ENCODE data around the gene GYS2.

DNA sequence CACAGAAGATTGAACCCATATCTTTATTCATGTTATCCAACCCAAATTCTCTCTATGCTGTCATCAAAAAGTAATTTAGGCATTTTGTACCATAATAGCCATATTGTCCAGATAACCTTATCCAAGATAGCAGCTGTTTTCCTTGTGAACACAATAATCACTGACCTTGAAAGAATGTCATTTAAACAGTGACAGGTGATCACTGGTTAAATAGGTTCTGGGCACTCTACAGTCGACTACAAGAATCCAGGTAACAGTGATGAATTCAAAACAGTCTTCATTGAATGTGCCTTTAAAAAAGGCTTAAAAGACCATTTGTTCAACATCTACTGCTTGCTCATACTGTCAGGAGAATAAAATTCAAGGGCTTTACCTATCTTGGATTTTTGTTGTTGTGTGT lies 83.1 kb downstream of the GYS2 start:
- TF ChIP-seq, protein P1, sequence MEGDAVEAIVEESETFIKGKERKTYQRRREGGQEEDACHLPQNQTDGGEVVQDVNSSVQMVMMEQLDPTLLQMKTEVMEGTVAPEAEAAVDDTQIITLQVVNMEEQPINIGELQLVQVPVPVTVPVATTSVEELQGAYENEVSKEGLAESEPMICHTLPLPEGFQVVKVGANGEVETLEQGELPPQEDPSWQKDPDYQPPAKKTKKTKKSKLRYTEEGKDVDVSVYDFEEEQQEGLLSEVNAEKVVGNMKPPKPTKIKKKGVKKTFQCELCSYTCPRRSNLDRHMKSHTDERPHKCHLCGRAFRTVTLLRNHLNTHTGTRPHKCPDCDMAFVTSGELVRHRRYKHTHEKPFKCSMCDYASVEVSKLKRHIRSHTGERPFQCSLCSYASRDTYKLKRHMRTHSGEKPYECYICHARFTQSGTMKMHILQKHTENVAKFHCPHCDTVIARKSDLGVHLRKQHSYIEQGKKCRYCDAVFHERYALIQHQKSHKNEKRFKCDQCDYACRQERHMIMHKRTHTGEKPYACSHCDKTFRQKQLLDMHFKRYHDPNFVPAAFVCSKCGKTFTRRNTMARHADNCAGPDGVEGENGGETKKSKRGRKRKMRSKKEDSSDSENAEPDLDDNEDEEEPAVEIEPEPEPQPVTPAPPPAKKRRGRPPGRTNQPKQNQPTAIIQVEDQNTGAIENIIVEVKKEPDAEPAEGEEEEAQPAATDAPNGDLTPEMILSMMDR (IDR thresholded peaks at IDR 0.05) = no peak
- TF ChIP-seq POLR2A (IDR thresholded peaks at IDR 0.05) = no peak
